ENCODE data around the gene PXMP2. TPM values are rescaled to one million over a fixed set of nuclear protein-coding genes. Genes with fewer than 3 reads are reported as not detected.

Gene PXMP2
- total RNA-seq, 4 donors from 2014 or later, result 39.7 to 68.4 (median 55.8) TPM

DNA sequence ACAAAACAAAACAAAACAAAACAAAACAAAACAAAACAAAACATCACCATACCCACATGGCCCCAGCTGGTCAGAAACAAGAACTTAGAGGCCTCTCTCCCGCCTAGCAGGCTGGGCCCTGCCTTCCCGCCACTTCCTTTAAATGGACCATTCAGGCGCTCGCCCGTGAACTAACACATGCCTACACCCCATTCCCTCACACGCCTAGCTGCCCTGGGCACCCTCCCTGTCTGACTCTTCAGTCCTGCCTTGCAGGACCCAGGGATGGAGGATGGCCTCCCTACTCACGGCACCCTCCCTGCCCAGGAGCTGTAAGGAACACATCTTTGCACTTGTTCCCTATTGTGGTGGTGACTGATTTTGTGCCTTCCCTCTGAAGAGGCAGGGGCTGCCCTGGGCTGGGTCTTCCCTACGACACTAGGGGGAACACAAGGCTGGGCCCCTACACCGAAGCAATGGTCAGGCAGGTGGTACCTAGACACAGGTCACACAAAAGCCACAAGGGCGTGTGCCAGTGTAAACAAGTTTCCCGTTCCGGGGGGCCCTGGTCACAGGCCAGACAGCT lies 47.3 kb upstream of the PXMP2 start:
- no peak overlapping the region for H3K4me3 ChIP-seq
- WGBS, result 88% methylated on average over 12 of the region's 12 CpGs
- H3K4me1 ChIP-seq, result peaks cover 0 to 5% (median 0%) of the 10 kb centered on the region in 4 donors
- intact Hi-C loops (cut with DNase I), result no loop called here
- H3K9me3 ChIP-seq, result no peaks in the 10 kb centered on the region
- no peaks in the 10 kb centered on the region for H3K27me3 ChIP-seq
- no peak for DNase-seq (ENCODE audit: extremely low spot score)
- TF ChIP-seq POLR2AphosphoS5 (IDR thresholded peaks at IDR 0.05), result no peak
- H3K36me3 ChIP-seq, result peaks cover 39 to 87% (median 75%) of the 10 kb centered on the region in 4 donors
- no peak overlapping the region for H3K27ac ChIP-seq (replicated peaks in 1 of 4)

DNA sequence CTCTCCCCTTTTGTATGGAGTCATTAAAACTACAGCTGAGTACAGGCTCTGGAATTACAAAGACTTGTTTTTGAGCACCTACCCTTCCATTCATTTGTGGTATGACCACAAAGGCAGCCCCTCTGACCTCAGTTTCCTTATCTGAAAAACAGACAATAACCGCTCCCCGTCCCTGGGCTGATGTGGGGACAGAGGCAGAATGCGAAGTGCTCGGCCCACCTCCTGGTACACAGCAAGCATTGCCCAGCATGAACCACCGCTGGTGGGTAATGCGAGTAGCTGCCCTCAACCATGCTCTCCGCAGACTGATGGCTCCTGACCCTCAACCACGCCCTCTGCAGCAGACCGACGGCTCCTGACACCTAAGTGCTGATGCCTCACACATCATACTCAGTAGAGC lies 46.5 kb upstream of the PXMP2 start:
- Histone ChIP-seq H3K27ac (replicated peaks in 1 of 4) (no peak overlapping the region), H3K4me1 (peaks cover 0 to 5% (median 0%) of the 10 kb centered on the region in 4 donors), H3K4me3 (no peak overlapping the region), H3K27me3 (no peaks in the 10 kb centered on the region), H3K36me3 (peaks cover 31 to 87% (median 68%) of the 10 kb centered on the region in 4 donors), H3K9me3 (no peaks in the 10 kb centered on the region)
- intact Hi-C loops (cut with DNase I), result no loop called here
- no peak for DNase-seq (ENCODE audit: extremely low spot score)
- no peak for TF ChIP-seq EP300 (IDR thresholded peaks at IDR 0.05)
- TF ChIP-seq, protein P1, sequence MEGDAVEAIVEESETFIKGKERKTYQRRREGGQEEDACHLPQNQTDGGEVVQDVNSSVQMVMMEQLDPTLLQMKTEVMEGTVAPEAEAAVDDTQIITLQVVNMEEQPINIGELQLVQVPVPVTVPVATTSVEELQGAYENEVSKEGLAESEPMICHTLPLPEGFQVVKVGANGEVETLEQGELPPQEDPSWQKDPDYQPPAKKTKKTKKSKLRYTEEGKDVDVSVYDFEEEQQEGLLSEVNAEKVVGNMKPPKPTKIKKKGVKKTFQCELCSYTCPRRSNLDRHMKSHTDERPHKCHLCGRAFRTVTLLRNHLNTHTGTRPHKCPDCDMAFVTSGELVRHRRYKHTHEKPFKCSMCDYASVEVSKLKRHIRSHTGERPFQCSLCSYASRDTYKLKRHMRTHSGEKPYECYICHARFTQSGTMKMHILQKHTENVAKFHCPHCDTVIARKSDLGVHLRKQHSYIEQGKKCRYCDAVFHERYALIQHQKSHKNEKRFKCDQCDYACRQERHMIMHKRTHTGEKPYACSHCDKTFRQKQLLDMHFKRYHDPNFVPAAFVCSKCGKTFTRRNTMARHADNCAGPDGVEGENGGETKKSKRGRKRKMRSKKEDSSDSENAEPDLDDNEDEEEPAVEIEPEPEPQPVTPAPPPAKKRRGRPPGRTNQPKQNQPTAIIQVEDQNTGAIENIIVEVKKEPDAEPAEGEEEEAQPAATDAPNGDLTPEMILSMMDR (IDR thresholded peaks at IDR 0.05), result no peak
- TF ChIP-seq POLR2AphosphoS5 (IDR thresholded peaks at IDR 0.05), result no peak
- no peak for TF ChIP-seq POLR2A (IDR thresholded peaks at IDR 0.05; ENCODE audit: low read depth)
- 94% methylated on average over 10 of the region's 10 CpGs for WGBS

DNA sequence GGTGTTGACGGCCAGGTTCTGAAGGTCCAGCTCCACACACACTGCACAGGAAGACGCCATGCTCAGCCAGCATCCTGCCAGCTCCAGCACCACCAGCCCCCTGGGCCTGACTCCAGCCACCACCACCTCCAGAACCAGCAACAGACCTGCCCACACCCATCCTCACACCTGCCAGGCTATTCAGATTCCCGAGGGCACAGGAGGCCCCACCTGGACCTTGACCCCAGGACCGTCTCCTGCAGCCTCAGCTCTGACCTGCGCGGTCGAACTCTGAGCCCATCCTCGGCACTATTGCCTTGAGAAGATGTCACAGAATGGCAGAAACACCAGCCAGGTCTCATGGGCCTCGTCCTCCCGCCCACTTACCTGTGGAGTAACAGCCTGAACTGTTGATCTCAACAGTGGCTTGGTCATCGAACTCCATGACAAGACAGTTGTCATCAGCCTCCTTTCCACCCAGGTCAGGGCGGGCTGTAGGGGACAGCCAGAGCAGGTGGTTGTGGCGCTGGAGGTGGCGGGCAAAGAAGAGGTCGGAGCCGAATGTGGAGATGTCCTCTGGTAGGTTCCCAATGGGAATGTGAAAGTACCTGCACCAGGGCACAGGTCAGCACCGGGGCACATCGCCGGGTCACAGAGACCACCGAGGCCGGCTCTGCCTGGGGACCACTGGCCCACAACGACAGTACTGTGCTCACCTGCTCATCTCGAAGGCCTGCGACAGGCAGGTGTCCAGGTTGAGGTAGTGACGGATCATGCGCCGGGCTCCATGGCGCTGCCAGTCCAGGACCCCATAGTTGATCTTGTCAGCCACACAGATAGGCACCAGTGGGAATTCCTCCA lies 45.4 kb upstream of the PXMP2 start:
- no peak overlapping the region for H3K4me3 ChIP-seq
- H3K27ac ChIP-seq (replicated peaks in 1 of 4), result no peak overlapping the region
- TF ChIP-seq POLR2AphosphoS5 (IDR thresholded peaks at IDR 0.05) (no peak), EP300 (IDR thresholded peaks at IDR 0.05) (no peak)
- H3K4me1 ChIP-seq, result peaks cover 0 to 5% (median 0%) of the 10 kb centered on the region in 4 donors
- no peak for DNase-seq (ENCODE audit: extremely low spot score)
- intact Hi-C loops (cut with DNase I), result no loop called here
- WGBS, result 96% methylated on average over 28 of the region's 28 CpGs
- H3K27me3 ChIP-seq, result no peaks in the 10 kb centered on the region
- H3K36me3 ChIP-seq, result peaks cover 33 to 88% (median 66%) of the 10 kb centered on the region in 4 donors
- H3K9me3 ChIP-seq, result no peaks in the 10 kb centered on the region

DNA sequence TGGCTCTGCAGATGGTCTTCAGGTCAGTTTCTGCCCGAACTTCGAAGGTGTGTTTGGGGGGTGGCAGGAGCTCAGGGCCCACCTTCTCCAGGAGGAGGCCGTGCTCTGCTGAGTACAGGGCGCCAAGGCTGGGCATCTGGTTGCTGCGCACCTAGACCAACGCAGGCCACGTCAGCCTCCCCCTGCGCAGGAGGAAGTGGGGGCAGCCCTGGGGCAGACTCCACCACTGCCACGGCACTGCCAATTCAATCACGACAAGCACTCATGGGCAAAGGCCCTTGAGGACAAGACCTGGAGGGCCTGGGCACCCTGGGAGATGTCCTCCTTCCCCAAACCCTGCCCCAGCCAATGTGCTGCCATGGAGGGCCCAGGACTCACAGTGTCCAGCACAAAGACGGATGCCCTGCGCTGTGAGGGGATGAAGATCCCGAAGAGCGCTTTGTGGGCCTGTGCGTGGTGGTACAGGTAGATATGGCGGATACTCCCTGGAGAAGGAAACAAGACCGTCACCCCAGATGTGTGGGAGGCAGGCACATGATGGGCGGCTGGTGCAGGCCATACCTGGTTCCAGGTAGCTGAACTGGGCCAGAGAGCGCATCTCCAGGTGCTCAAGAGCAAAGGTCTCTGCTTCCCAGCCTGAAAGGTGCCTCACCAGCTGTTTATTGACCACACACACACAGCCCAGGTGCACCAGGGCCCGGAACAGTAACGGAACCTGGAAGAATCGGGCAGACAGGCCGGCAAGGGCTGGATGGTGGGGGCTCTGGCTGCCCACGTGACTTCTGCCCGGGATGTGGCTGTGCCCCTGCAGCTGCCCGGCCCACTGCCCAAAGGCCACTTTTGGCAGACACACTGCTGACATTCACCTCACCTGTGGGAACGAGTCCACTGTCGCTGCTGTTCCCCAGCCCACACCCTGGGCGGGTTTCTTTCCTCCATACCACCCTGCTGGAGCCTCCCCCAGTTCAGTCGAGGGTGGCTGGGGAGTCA lies 44.2 kb upstream of the PXMP2 start:
- 93% methylated on average over 16 of the region's 30 CpGs for WGBS
- no peak overlapping the region for H3K27ac ChIP-seq (replicated peaks in 1 of 4)
- intact Hi-C loops (cut with DNase I), result no loop called here
- H3K4me1 ChIP-seq, result peaks cover 0 to 5% (median 0%) of the 10 kb centered on the region in 4 donors
- no peaks in the 10 kb centered on the region for H3K9me3 ChIP-seq
- TF ChIP-seq, protein P1 (IDR thresholded peaks at IDR 0.05), result no peak
- TF ChIP-seq EP300 (IDR thresholded peaks at IDR 0.05) (no peak), POLR2AphosphoS5 (IDR thresholded peaks at IDR 0.05) (no peak), POLR2A (IDR thresholded peaks at IDR 0.05; ENCODE audit: low read depth) (no peak)
- H3K36me3 ChIP-seq, result peaks cover 36 to 88% (median 63%) of the 10 kb centered on the region in 4 donors
- H3K4me3 ChIP-seq, result no peak overlapping the region
- H3K27me3 ChIP-seq, result no peaks in the 10 kb centered on the region
- DNase-seq (ENCODE audit: extremely low spot score), result no peak

DNA sequence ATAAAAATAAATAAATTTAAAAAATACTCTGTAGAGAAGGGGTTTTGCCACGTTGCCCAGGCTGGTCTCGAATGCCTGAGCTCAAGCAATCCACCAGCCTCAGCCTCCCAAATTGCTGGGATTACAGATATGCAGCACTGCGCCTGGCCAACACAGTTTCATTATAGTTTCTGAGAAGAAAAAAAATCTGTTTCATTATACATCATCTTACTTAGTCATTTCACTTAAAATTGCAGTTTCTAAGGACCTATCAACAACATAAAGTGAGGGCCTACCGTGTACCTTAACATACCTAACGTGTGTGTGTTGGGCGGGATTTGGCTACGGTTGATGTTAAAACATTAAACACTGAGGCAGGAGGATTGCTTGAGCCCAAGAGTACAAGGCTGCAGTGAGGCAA lies 40.5 kb upstream of the PXMP2 start:
- no peaks in the 10 kb centered on the region for H3K4me1 ChIP-seq
- intact Hi-C loops (cut with DNase I), result no loop called here
- no peak overlapping the region for H3K4me3 ChIP-seq
- H3K36me3 ChIP-seq, result peaks cover 38 to 87% (median 61%) of the 10 kb centered on the region in 4 donors
- no peaks in the 10 kb centered on the region for H3K9me3 ChIP-seq
- no peak overlapping the region for H3K27ac ChIP-seq (replicated peaks in 1 of 4)
- TF ChIP-seq, protein P1 (IDR thresholded peaks at IDR 0.05), result no peak
- TF ChIP-seq POLR2A (IDR thresholded peaks at IDR 0.05; ENCODE audit: low read depth) (no peak), POLR2AphosphoS5 (IDR thresholded peaks at IDR 0.05) (no peak), EP300 (IDR thresholded peaks at IDR 0.05) (no peak)
- no peak for DNase-seq (ENCODE audit: extremely low spot score)
- H3K27me3 ChIP-seq, result no peaks in the 10 kb centered on the region
- WGBS, result 96% methylated on average over 7 of the region's 7 CpGs

Measured in esophagus muscularis mucosa (tissue), 4 donors.